HG02763 (cell line): ENCODE measurements around the gene HOXC9.

Experiments used
- ATAC-seq: cut with Tn5 transposase; IDR thresholded peaks from one replicate; pipeline ENCODE4 v1.9.1; 2021; ENCODE audit warnings: mild to moderate bottlenecking, moderate library complexity; ENCODE audit not compliant: unreplicated experiment

Gene HOXC9

DNA sequence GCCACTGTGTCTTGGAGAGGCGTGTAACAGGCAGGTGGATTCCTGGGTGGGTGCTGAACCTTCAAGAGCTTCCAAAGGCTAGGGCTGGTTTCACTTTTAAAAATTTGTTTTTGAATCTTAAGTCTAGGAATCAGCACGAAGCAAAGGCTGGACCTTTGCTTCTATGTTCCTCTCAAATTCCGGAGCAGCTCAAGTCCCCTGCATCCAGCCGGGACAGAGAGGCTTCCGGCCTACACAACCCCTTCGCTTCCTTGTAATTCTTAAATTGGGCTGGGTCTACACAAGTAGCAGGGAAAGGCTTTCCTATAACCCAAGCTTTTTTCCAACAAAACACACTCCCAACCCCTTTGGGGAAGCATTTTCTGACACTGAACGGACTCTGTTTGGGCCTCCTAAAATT lies 37.0 kb upstream of the HOXC9 start:
- ATAC-seq: no peak

DNA sequence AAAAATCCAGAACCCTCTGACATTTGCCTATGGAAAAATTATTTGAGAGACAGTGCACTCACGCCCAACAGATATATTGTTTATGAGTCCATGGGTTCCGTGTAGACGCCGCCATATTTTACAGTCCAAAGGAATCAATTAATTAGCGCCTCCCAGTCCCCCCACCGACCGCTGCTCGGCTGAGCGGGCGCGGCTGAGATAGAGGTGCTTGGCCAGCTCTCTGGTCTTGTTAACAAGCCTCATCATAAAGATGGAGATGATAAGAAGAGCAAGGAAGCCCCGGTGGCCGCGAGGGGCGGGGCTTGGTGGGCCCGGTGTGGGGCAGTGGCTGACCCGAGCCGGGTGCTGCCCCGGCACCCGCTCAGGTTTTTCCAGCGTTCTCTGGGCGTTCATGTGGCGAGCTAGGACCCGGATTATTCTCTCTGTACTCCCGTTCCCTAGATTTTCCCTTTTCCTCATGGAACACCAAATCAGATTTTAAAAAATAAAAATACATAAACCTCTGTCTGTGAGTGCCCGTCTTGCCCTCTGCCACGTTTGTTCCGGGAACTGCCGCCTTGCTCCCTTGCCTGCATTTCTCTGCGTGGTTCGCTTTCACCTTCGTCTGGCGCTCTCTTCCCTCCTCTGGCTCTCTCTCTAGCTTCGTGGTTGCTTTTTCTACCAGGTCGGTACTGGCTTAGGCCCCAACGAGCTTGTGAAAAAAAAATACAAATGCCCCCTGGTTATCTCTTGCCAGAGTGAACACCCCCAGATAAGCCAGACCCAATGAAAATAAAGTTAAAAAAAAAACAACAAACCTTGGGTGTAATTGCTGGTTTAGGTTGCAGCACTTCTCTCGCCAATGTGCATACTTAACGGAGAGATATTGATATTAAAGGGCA lies 36.3 kb upstream of the HOXC9 start:
- ATAC-seq: no peak

DNA sequence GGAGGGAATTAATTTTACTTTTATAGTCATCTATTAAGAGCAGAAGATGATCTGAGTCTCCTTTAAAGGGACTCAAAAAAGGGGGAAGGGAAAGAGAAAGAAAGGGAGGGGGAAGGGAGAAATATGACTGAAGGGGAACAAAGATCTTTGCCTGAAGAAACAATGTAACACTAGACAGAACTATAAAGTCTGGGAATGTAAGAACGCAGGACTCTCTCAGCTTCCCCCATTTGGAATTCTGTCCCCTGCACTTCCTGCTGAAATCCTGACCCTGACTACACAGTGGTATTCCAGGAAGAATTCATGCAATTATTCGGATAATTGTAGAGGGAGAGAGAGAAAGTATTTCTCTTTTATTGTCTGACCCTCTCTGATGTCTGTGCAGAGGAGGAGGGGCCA lies 35.6 kb upstream of the HOXC9 start:
- ATAC-seq: no peak

DNA sequence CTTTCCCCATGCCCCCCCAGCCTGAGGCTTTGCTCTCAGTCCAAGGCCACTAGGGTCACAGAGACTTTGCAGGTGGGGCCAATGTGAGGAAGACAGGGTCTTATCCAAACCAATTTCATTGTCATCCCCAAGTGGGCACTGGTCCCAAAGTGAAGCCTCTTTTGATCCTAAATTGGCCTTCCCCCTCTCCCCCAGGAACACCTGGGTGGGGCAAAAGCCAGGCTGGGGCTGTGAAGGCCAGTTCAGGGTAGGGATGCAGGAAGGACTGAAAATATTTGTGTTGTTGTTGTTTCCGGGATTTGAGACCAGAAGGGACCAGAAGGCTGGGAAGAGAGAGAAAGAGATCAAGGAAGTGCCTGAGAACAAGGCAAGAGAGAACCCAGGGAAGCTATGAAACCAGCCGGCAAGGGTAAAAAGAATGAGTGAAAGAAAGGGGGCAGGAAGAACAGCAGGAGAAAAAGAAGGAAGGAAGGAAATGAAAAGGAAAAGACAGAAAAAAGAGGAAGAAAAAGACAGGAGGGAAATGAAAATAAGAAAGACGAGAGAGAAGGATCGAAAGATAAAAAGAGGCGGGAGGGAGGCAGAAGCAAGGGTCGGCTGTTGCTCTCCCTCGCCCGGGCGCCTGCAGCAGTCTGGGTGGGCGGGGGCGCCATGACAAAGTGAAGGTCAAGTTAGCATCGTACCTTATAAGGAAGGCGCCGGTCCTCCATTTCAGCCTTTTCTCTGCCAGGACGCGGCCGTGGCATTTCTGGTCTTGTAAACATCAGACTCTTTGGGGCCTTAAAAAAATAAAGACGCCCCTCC lies 34.5 kb upstream of the HOXC9 start:
- no peak for ATAC-seq

DNA sequence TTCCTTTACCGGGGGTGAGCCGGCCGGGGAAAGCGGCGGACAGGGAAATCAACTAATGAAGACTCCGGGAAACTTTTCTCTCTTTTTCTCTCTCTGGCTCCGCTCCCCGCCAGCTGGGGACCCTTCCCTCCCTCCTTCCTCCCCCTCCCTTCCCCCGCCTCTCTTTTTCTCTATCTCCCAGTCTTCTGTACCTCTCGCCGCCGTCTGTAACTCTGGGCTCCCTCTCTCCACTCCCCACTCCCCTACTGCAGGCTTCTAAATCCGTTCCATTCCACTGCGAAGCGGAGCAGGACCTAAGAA lies 33.9 kb upstream of the HOXC9 start:
- ATAC-seq: no peak

DNA sequence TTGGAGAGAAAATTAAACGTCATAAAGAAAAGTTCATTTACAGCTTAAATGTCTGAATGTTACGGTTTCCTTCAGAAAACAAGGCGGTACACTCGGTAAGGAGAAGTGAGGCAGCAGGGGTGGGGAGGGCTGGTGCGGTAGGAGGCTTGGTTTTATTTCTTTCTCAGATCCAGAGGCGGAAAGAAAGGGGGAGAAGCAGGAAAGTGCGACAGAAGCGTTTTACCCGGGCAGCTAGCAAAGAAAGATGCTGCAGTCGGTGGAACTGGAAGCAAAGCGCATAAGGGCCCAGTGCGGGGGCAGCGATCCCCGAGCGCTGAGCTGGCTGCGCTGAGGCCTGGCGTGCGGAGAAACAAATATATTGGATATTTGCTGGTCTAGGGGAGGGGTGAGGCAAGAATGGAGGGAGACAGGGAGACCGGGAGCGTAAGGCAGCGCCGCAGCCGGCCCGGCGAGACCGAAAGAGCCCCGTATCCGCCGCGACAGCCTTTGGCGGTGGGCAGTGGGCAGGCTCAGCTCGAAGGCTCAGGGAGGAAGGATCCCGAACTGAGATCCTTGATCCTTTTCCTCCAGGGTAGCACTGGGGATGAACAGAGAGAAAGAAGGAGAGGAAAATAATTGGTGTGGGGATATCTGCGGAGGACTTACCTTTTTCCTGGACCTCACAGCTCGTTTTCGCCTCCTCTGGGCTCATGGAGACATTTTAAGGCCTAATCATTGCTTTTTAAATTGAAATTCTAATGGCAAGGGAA lies 33.4 kb upstream of the HOXC9 start:
- no peak for ATAC-seq

DNA sequence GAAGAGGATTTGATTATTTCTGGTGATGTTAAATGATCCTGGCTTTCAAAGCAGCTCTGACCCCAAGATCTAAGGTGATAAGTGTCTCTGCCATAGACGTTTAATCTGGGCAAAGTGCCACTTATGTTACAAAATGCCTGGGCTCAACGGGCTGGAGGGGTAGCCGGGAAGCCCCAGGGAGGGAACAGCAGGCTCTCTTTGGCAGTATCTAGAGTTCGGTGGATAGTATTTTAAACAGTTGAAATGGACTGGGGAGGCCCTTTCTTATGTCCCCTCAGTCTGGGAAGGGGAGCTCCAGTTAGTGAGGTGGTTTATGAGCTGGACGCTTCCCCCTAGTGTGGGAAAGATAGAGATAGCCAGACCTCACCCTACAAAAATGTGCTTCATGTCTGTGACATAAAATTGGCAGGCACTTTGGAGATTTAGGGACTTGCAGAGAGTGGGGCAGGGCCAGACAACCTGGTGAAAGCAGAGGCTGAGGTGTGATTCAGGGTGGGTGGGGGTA lies 32.5 kb upstream of the HOXC9 start:
- ATAC-seq: no peak

DNA sequence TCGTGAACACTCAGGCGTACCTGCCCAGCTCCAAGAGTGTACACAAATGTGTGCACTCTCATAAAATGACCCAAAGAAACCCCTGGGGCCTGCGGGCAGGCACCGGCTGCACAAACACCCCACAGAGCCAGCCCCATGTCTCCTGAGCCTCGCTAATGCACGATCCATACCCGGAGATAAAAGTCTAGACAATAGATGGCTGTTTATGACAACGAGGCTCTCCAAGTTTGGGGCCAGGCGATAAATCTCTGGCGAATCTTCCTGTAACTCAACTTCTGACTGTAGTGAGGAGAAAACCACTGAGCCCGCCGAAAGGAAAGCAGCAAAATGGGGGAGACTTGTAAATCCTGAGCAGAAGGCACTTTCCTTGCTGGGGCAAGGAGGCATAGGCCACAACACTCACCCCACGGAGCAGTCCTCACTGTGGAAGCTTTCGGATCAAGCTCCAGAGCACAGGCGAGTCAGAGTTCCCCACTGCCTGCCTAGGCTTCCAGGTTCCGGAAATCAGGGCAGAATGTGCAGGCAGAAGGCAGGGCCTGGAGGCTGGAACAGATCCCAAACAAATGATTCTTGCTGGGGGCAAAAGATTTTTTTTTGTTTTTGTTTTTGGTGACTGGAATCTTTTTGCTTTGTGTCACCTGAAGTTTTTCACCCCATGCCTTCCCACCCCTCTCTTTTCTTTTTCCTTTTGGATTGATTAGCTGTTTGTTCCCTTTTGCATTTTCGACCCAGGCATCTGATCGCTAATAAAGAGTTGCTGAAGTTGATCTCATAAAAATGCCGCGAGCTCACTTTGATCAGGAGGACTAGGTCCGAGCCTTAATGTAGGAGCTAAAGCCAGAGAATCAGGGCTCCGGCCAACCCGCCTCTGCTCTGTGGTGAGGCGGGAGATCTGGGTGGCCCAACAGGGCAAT lies 31.5 kb upstream of the HOXC9 start:
- no peak for ATAC-seq

DNA sequence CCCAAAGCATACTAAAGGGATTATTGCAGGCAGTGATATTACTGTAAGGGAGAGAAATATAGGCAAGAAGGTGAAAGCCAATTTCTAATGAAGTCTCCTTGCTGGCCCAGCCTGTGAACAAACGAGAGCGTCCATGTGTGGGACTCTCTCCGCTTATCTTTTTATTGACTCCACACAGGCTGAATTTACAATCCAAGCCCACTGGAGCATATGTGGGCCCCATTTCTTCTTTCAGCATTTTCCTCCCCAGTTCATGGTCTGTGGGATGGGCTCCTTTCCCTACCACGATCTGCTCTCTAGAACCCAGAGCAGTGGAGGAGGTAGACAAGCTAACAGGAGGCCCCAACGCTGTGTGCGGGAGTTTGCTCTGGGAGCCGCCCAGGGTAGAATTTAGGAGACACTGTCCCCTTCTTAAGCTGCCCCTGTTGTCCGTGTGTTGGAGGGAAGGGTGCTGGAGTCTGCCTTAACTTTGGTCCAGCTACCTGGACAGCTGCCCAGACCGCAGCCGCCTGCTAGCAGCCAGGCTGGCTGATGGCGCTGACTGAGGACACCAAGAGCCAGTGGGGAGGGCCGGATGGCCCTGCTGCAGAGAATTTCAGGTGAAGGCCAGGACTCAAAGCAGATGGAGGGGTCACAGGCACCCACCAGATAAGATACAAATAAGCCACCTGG lies 30.2 kb upstream of the HOXC9 start:
- no peak for ATAC-seq

DNA sequence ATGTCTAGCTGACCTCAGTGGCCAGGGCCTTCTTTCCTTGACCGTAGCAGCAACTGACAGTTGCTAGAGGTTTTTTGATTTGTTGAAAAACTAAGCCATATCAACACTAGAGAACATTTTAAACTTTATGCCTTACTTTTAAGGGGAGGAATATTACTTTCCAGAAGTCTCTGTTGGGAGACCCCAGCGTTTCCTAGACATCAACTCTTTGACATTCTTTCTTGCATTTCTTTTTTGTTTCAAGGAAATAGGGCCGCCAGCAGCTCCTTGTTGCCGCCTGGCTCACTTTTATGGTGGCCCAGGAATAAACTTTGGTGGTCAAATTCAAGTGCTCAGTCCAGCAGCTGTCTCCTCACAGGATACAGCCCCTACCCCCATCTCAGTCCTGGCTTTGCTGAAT lies 29.5 kb upstream of the HOXC9 start:
- ATAC-seq: no peak

DNA sequence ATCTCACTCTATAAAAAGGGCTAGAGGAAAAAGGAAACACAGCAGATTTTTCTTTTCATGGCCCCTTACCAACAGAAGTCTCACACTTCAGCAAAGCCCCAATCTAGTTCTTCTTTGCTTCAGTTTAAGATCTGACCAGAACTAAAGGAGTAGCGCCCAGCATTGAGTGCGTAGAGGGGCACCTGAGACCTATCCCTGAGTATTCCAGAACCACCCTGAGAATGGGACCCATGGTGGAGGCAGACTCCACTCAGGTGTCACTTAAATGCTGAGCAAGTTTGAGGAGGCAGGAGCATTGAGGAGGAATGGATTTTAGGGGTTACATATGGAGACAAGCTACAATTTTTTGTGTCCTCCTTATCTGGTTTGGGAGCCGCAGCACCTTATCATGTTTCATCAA lies 28.8 kb upstream of the HOXC9 start:
- no peak for ATAC-seq

DNA sequence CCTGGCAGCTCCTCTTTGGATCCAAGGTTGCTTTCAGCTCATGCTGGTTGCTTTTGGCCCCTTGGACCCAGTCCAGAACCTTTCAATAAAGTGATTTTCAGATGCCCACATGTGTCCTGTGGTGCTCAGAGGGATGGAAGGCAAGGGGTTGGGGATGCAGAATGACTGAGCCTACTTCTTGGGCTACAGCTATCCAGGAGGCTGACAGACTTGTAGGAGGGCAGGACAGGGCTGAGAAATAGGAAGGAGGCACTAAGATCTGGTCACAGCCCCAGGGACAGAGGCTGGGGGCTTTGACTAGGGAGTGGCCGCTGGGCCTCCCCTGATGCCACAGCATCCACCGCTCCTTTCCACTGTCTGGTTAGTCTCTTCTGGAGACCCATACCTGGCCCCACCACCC lies 28.3 kb upstream of the HOXC9 start:
- no peak for ATAC-seq

DNA sequence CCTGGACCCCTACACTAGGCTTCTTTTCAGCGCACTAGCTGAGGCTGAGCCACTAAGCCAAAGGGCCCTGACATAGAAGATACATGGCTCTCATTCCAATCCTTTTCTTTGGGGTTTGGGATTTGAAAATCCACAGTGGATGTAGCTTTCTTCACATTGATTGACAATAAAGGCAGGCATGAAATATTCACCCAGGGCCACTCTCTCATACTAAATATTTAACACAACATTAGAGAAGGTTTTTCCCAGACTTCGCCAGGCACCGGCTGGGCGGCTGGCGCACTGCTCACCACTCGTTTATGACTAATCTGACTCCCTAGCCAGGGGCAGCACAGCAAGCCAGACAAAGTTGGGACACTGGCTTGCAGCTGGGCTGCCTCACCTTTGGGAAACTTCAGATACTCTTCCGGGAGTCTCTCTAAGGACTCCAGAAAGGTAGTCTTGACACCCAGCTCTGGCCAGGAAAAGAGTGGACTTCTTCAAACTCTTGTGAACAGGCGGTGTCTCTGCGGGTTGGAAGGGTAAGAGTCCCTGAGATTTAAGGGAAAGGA lies 27.7 kb upstream of the HOXC9 start:
- no peak for ATAC-seq

DNA sequence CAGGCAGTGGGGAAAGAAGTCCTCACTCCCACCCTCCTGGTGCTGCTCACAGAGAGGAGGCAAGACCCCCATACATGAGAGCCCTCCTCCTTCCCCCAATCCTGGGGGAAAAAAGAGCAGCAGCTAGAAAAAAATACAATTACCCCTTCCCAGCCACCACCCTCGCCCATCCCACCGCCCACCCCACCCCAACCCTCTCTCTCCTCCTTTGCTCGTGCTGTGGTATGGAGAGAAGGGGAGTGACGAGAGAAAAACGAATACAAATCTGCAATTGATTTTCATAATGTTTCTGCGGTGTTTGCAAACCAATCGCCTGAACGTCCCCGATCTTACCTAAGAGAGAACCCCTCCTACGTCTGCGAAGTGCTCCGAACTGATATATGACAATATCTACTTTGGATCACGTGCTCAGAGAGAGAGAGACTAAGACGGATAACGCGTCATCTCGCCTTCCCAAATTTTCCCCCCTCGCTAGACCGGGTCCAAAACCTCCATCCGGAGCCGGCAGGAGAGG lies 27.2 kb upstream of the HOXC9 start, which contains the start of gene HOXC11:
TSS of gene HOXC11 (plus strand) at position 405 of the 514 bp plus-strand sequence. CDS start 116 bp downstream, outside the sequence.
- no peak for ATAC-seq

DNA sequence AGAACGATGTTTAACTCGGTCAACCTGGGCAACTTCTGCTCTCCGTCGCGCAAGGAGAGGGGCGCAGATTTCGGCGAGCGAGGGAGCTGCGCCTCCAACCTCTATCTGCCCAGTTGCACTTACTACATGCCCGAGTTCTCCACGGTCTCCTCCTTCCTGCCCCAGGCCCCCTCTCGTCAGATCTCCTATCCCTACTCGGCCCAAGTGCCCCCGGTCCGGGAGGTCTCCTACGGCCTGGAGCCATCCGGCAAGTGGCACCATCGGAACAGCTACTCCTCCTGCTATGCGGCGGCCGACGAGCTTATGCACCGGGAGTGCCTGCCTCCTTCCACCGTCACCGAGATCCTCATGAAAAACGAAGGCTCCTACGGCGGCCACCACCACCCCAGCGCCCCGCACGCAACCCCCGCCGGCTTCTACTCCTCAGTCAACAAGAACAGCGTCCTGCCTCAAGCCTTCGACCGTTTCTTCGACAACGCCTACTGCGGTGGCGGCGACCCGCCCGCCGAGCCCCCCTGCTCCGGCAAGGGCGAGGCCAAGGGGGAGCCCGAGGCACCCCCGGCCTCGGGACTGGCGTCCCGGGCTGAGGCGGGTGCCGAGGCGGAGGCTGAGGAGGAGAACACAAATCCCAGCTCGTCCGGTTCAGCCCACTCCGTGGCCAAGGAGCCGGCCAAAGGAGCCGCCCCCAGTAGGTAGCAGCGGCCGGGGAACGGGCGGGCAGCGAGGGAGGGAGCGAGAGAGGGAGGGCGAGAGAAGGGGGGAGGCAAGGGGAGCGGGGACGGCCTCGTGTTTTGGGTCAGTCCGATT lies 26.5 kb upstream of the HOXC9 start:
- ATAC-seq: no peak

DNA sequence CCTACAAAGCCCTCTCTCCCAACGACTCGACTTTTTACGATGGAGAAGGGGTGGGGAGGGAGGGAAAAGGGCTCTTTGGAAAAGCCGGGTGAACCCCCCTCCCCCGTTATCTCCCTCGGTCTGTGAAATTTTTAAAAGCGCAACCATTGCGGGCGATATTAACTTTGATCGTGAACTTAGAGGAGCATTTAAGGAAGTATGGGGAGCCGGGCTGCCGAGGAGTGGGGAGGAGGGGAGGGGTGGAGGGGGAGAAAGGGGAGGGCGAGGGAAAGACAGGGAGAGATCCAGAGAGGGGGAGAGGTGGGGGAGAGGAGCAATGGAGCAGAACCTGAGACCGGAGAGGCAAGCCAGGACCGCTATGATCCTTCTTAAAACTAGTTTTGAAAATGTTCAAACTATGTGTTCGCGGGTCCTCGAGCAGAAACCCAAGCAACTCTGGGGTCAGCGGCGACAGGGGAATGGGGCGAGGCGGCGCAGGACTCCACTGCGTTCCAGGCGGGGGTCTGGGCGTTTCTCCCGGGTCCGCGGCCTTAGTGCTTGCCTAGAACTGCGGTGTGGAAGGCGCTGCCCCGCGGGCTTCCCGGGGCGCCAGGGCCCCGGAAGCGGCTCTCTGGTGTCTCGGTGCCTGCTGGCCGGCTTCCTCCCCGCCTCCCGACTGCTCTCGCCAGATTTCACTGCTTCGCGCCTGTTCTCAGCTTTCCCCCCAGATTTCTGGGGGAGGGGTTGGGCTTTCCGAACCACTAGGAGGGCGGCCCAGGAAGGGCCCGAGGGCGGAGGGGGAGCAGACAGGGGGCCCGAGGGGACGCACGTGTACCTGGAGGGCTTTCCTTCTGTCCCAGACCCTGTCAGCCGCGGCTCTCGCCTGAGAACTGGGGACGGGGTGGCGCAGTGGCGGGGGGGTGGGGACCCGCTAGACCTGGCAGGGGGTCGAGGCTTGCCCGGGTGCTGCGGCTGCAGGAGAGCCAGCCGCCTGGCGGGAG lies 25.6 kb upstream of the HOXC9 start, which contains the start of gene HOTAIR:
TSS of gene HOTAIR (minus strand) at position 871 of the 980 bp plus-strand sequence.
- ATAC-seq: no peak

DNA sequence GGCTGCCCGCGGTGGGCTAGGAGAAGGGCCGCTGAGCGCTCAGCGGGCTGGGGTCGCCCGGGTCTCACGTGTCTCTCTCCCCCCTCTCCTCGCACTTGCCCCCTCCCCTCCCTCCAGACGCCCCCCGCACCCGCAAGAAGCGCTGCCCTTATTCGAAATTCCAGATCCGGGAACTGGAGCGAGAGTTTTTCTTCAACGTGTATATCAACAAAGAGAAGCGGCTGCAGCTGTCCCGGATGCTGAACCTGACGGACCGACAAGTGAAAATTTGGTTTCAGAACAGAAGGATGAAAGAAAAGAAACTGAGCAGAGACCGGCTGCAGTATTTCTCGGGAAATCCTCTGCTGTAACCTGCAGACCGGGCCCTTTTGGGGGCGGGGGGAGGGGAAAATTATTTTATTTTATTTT lies 24.9 kb upstream of the HOXC9 start:
- ATAC-seq: no peak
